H7 (cell line): ENCODE measurements around the gene ASCL1. TPM values are rescaled to one million over a fixed set of nuclear protein-coding genes. Genes with fewer than 3 reads are reported as not detected.

Source experiments
- DNase-seq: peaks from one replicate; pipeline ENCODE4 v3.0.0; 2012
- H3K27me3 ChIP-seq: 2 replicates; pipeline ENCODE4 v1.6.0; 2011; ENCODE audit warnings: mild to moderate bottlenecking, low read length; ENCODE audit not compliant: control insufficient read depth, insufficient read depth
- H3K36me3 ChIP-seq: replicated peaks from 2 replicates; pipeline ENCODE4 v1.5.1; 2011; ENCODE audit warnings: low read length; ENCODE audit not compliant: control insufficient read depth, insufficient read depth
- H3K4me3 ChIP-seq: 2 replicates; pipeline ENCODE4 v1.5.1; 2011; ENCODE audit warnings: low read depth, mild to moderate bottlenecking, control low read depth, low read length, moderate library complexity; ENCODE audit not compliant: insufficient read depth
- total RNA-seq: library from RNA; depleted of rRNA; stranded (reverse); fragments of >200 nt; shearing (Covaris generic); gene quantifications from 2 replicates; pipeline ENCODE4 v1.2.3, GENCODE V29; 2014; rRNA removed

ASCL1 gene
- total RNA-seq, 1 experiment from 2014 or later, result 0.07 TPM

DNA sequence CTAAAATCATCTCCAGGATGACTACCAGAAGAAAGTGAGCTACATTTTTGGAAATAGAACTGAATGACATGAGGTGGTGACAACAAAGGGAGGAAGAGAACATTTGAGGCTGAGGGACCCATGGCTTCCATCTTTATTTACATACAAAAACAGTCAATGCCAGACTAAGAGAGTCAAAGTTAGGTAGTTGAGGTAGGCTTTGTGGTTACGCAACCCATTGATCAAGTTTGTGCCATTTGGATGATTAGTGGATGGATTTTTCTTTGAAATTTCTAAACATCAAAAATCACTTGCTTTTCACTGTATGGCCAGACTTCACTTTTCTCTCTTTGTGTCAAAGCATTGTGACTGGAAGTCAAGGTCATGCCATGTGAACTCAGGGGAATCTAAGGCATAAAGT lies 22.9 kb downstream of the ASCL1 start:
- H3K4me3 ChIP-seq, result no peak overlapping the region
- no peak for DNase-seq
- H3K36me3 ChIP-seq, result no peaks in the 10 kb centered on the region
- H3K27me3 ChIP-seq, result no peaks in the 10 kb centered on the region

DNA sequence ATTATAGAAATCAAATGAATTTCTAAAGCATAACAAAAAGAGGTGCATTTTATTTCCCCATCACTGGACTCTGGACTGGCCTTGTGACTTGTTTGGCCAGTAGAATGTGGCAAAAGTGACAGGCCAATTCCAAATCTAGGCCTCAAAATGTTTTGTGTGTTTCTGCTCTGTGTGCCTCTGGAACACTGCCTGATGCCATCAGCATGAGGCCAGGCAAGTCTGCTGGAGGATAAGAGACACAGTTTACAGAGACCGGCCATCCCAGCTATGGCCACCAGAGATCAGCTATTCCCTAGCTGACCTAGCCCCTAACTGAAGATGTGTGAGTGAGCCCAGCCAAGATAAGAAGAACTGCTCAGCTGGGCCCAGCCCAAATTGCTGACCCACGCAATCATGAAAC lies 32.9 kb downstream of the ASCL1 start:
- no peak for DNase-seq
- Histone ChIP-seq H3K27me3 (no peaks in the 10 kb centered on the region), H3K36me3 (no peaks in the 10 kb centered on the region), H3K4me3 (no peak overlapping the region)

DNA sequence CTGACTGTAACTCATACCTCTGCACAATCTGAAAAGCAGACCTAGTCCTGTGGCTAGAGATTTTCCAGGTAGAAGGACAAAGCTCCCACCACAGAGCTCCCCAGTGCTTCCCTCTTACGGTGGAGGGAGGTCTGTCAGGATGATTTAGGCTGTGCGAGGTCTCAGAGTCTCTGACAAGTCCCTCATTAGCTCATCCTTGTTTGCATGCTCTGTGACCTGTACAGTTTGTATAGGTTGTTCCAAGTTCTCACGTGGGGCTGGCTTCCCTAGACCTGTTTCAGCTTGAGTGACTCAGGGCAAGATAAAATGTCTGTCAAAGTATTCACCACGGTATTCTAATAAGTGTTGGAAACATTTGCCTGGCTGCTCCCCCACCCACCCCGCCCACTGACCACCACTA lies 34.8 kb downstream of the ASCL1 start:
- Histone ChIP-seq H3K36me3 (no peaks in the 10 kb centered on the region), H3K4me3 (no peak overlapping the region), H3K27me3 (no peaks in the 10 kb centered on the region)
- no peak for DNase-seq

DNA sequence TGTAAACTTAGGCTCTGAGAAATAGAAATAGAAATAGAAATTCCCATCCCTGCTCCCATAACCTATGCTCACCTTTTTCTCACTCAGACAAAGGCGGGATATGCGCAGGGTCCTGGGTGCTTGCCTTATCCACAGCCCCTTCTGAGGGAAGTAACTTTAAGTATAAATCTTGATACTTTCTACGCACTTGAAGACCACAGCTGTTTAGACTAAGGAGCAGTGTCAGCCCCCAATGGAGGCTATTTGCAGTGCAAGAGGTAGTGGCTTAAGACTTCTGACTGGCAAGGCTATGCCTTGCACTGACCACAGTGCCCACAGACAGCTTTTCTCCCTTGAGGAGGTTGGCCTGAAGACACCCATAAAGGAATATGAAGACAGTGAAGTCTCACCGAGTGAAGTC lies 35.2 kb downstream of the ASCL1 start:
- Histone ChIP-seq H3K36me3 (no peaks in the 10 kb centered on the region), H3K27me3 (no peaks in the 10 kb centered on the region), H3K4me3 (no peak overlapping the region)
- DNase-seq, result no peak

DNA sequence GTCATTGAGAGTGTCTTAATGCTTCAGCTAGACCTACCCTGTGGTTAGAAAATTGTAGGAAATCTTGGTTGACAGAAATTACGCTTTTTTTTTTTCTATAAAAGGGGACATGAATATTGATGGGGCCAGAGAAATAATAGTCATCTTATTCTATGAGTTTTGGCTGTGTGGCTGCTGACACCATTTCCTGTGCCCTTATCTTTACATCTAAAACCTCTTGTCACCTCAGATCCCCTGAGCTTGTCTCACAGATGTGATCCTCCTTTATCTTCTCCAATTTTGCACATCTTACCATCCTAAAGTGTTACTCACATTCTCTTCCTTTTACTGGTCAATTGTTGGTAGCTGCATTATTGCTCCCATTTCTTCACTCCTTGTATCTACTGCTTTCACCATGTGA lies 36.1 kb downstream of the ASCL1 start:
- Histone ChIP-seq H3K27me3 (no peaks in the 10 kb centered on the region), H3K4me3 (no peak overlapping the region), H3K36me3 (no peaks in the 10 kb centered on the region)
- DNase-seq, result no peak

DNA sequence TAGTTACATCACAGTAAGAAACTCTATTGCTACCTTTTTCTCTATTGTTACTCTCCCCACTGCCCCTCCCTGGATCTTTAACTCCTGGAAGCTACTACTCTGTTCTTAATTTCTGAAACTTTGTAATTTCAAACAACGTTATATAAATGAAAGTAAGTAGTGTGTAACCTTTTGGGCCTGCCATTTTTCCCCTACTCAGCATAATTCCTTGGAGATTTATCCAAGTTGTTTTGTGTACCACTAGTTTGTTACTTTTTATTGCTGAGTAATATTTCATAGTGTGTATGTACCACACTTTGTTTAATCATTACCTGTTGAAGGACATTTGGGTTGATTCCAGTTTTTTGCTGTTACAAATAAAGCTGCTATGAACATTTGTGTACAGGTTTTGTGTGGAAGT lies 37.9 kb downstream of the ASCL1 start:
- H3K27me3 ChIP-seq, result no peaks in the 10 kb centered on the region
- no peak for DNase-seq
- H3K4me3 ChIP-seq, result no peak overlapping the region
- no peaks in the 10 kb centered on the region for H3K36me3 ChIP-seq

Other genes with a start within 250 kb of the ASCL1 start
- 0.37 and 0.42 TPM in 2 replicates for gene PAH, start 40.4 kb upstream of the ASCL1 start, total RNA-seq